ENCODE data around the gene NKAIN2.
A peak's percentile ranks its signal among the peaks of the same experiment; 100 is the strongest.

Gene NKAIN2

DNA sequence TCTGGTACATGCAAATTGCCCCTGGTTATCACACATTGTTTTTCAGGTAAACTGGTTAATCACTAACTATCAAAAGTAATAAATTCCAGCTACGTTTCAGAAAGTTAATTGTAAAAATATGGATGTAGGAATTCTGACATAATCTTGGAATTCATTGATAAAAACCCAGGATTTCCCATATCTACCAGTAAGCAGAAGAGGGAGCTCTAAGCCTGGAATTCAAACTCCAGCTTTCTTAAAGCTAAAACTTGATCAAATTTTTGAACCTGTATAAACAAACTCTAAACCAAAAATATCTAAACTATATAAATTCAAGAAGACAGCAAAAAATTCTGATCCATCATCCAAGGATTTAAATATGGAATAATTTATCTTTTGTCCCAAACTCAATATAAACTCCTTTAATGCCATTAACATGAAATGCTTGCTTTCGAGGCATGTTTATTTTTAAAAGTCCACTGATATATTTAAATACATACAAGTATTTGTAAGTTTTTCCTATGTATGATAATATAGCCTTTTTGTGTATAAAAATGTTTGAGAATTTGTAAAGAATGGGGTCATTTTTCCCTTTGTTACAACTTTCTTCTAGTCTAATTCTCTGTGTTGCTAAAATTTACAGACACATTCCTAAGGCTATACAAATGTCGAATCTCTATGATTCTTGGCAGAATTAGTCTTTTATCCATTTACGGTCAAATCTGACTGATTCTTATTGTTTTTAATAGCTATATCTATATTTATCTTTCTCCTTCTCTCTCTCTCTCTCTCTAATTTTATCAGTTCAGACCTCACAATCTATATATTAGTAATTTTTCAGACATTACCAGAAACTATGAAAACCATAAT, 1067.2 kb downstream of the NKAIN2 start:
- DNase-seq, result peak; percentile 6

DNA sequence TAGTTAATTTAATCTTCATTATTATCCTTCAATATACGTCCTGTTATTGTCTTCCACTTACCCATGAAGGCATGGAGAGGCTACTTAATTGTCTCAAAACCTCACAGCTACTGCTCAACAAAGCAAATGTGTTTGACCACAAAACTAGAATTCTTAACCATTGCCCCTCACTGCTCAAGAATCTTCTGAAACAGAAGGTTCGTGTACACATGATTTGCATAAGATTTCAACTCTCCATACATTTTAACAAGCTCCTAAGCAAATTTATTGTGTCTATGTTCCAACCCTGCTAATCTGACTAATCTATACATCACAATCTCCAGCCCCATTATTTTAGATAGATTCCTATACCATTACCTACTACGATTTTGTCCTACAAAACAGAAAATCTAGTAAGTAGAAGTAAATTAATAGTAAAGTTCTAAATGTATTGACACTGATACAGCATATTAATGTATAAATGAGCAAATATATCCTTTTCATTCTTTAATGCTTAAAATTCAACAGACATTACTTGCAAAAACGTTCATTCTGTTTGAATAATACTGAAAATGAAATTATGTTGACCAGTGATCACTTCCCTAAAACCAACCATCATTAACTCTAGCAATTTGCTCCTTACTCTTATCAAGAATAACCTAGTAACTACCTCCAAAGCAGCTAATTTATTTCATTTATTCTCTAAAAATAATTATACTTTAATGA, 1068.8 kb downstream of the NKAIN2 start:
- no peak for DNase-seq

DNA sequence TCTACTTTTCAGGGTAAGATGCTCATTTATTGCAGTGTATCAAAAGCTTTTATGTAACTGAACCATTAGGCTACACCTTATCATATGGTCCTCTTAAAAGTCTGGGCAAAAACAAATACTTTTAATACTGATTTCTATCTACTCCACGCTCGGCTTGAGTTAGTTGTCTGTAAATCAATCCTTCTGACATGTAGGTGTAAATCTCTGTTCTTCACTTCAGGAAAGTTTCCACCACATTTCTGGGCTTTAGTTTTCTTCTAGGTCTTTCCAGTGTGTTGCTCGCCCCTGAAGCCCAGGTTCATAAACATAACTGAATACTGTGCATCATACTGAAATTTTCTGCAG, 1069.4 kb downstream of the NKAIN2 start:
- no peak for DNase-seq

Measured in NCI-H2029 (cell line).